ENCODE data around the gene METTL1.
A peak's percentile ranks its signal among the peaks of the same experiment; 100 is the strongest.

GRCh38 chr12:57759360-57759980 is 12.4 kb downstream of the METTL1 start:
- peak; percentile 71 for TF ChIP-seq CTCF (IDR thresholded peaks at IDR 0.05)
- no peak for TF ChIP-seq EZH2 (IDR thresholded peaks at IDR 0.05; ENCODE audit: borderline replicate concordance, insufficient read depth, low read depth, low read length, poor library complexity, severe bottlenecking)
